Measurements from ENCODE around the gene GALNT6.
A peak's percentile ranks its signal among the peaks of the same experiment; 100 is the strongest.

The GALNT6 gene

GRCh38 chr12:51378749-51379148 lies 12.5 kb downstream of the GALNT6 start:
- TF ChIP-seq POLR2AphosphoS5 (IDR thresholded peaks at IDR 0.05; ENCODE audit: low read depth, low read length): no peak
- no peak for TF ChIP-seq REST (IDR thresholded peaks at IDR 0.05; ENCODE audit: insufficient read depth in 1 of 2, low read depth in 2 of 2, low read length in 2 of 2)
- TF ChIP-seq SIN3A (IDR thresholded peaks at IDR 0.05; ENCODE audit: borderline replicate concordance, insufficient read depth, low read length): no peak
- no peak for TF ChIP-seq FOXP2 (optimal IDR thresholded peaks at IDR 0.05; ENCODE audit: borderline replicate concordance, extremely low read depth, extremely low read length, insufficient read depth)

GRCh38 chr12:51377099-51377984 lies 13.9 kb downstream of the GALNT6 start:
- TF ChIP-seq SIN3A (IDR thresholded peaks at IDR 0.05; ENCODE audit: borderline replicate concordance, insufficient read depth, low read length) (no peak), REST (IDR thresholded peaks at IDR 0.05; ENCODE audit: insufficient read depth in 1 of 2, low read depth in 2 of 2, low read length in 2 of 2) (peak in 1 of 2 experiments; percentile 11; a peak in 1 of 4 replicates)

GRCh38 chr12:51374856-51375255 lies 16.4 kb downstream of the GALNT6 start:
- TF ChIP-seq FOXP2 (optimal IDR thresholded peaks at IDR 0.05; ENCODE audit: borderline replicate concordance, extremely low read depth, extremely low read length, insufficient read depth): no peak
- TF ChIP-seq SIN3A (IDR thresholded peaks at IDR 0.05; ENCODE audit: borderline replicate concordance, insufficient read depth, low read length): no peak
- TF ChIP-seq POLR2AphosphoS5 (IDR thresholded peaks at IDR 0.05; ENCODE audit: low read depth, low read length): no peak
- no peak for TF ChIP-seq REST (IDR thresholded peaks at IDR 0.05; ENCODE audit: insufficient read depth in 1 of 2, low read depth in 2 of 2, low read length in 2 of 2)
- TF ChIP-seq TAF1 (IDR thresholded peaks at IDR 0.05; ENCODE audit: borderline replicate concordance, insufficient read depth, low read length): no peak

- no peak for TF ChIP-seq POLR2AphosphoS5 (IDR thresholded peaks at IDR 0.05; ENCODE audit: low read depth, low read length)
- no peak for TF ChIP-seq REST (IDR thresholded peaks at IDR 0.05; ENCODE audit: insufficient read depth in 1 of 2, low read depth in 2 of 2, low read length in 2 of 2)
- TF ChIP-seq SIN3A (IDR thresholded peaks at IDR 0.05; ENCODE audit: borderline replicate concordance, insufficient read depth, low read length): no peak
- TF ChIP-seq TAF1 (IDR thresholded peaks at IDR 0.05; ENCODE audit: borderline replicate concordance, insufficient read depth, low read length): no peak
- TF ChIP-seq FOXP2 (optimal IDR thresholded peaks at IDR 0.05; ENCODE audit: borderline replicate concordance, extremely low read depth, extremely low read length, insufficient read depth): peak; percentile 26
Observed at GRCh38 chr12:51374361-51374760, 16.8 kb downstream of the GALNT6 start.
